Mesodermal cell (in vitro differentiated cells): ENCODE data around the gene COL19A1. TPM values are rescaled to one million over a fixed set of nuclear protein-coding genes. Genes with fewer than 3 reads are reported as not detected.
A peak's percentile ranks its signal among the peaks of the same experiment; 100 is the strongest.
"Not testable (repeated sequence)": the region's sequence is repeated elsewhere in the genome, so short reads cannot be mapped to it uniquely, and the experiment has no call there.

ENCODE experiments used
- H3K27ac ChIP-seq: 2 replicates; pipeline ENCODE4 v1.7.0; 2013; ENCODE audit warnings: mild to moderate bottlenecking, low read depth, low read length, moderate library complexity; ENCODE audit not compliant: severe bottlenecking
- H3K36me3 ChIP-seq: 2 replicates; pipeline ENCODE4 v1.7.1; 2013; ENCODE audit warnings: mild to moderate bottlenecking, low read length, moderate library complexity; ENCODE audit not compliant: control insufficient read depth, insufficient read depth
- H3K4me1 ChIP-seq: one replicate; pipeline ENCODE4 v1.7.1; 2013; ENCODE audit warnings: mild to moderate bottlenecking, low read length; ENCODE audit not compliant: insufficient read depth, control insufficient read depth, poor library complexity, severe bottlenecking
- H3K4me3 ChIP-seq: 2 replicates; pipeline ENCODE4 v1.7.0; 2013; ENCODE audit warnings: low read length, control low read depth, mild to moderate bottlenecking; ENCODE audit not compliant: insufficient read depth, poor library complexity, severe bottlenecking; ENCODE audit errors: extremely low read depth
- H3K9me3 ChIP-seq: 2 replicates; pipeline ENCODE4 v1.7.1; 2013; ENCODE audit warnings: mild to moderate bottlenecking, low read length, moderate library complexity; ENCODE audit not compliant: control insufficient read depth
- WGBS, 2 experiments: methylation state at CpG; one replicate each; pipeline ENCODE4 v1.1.5; 2013; ENCODE audit warnings: missing lambda C conversion rate in 2 of 2; ENCODE audit not compliant: insufficient coverage in 2 of 2; 5-methylcytosine and 5-hydroxymethylcytosine counted together
- polyA plus RNA-seq, 2 experiments: library from polyadenylated mRNA; stranded (reverse); fragments of 50-300 nt; gene quantifications; one replicate each; pipeline ENCODE4 v1.2.3, GENCODE V29; 2013

COL19A1 gene
- polyA plus RNA-seq (2013, experiment 1 of 2): 0.81 TPM
- 0.56 TPM for polyA plus RNA-seq (2013, experiment 2 of 2)

DNA sequence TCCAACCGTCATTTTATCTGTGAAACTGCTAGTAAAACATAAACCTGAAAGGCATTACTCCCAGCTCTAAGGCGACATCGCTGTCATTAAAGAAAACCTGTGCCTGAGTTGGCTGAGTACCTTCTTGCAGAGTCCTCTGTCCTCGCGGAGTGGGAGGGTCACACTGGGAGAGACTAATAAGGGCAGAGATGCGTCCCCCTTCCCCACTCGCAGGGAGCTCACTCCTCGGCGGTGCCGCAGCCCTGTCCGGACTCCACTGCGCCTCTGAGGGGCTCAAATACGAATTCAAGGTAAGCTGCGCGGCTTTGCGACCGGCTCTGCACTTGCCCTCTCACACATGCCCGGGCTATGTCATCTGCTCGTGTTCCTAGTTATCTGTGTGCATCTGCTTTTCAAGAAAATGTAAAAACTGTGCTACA, at the start of gene COL19A1:
Gene COL19A1 (plus strand): TSS at position 206 of the 419 bp plus-strand sequence. CDS start 13,012 bp downstream, outside the sequence.
- 1 to 4% methylated on average over 13 to 16 of the region's 19 CpGs for WGBS, 2 experiments
- Histone ChIP-seq H3K36me3 (no peaks in the 10 kb centered on the region), H3K27ac (no peak within 1 kb of the TSS), H3K4me3 (peak within 1 kb of the TSS; percentile 52), H3K9me3 (no peaks in the 10 kb centered on the region), H3K4me1 (no peaks in the 10 kb centered on the region)

DNA sequence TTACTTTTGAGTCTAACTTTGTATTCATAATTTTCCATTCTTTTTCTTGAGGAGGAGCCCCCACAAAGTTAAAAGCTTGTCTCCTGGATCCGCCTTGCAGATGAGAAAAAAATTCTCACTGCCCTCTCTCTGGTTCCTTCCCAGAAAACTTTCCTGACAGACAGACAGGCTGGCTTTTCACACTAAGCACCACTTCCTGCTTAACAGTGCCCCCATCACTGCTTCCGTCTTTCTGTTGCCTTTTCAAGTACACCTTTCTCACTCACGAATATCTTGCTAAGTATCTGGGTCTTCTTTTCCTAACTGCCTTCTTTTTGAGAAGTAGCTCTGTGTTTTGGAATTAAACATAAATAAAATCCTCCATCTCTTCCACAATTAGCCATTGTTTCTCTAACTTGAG, 49.8 kb upstream of the COL19A1 start:
- no peaks in the 10 kb centered on the region for H3K36me3 ChIP-seq
- H3K27ac ChIP-seq: no peak overlapping the region
- H3K4me1 ChIP-seq: peaks cover 6% of the 10 kb centered on the region
- 6 to 75% methylated on average over 2 of the region's 3 CpGs for WGBS, 2 experiments
- H3K9me3 ChIP-seq: no peaks in the 10 kb centered on the region
- H3K4me3 ChIP-seq: no peak overlapping the region

DNA sequence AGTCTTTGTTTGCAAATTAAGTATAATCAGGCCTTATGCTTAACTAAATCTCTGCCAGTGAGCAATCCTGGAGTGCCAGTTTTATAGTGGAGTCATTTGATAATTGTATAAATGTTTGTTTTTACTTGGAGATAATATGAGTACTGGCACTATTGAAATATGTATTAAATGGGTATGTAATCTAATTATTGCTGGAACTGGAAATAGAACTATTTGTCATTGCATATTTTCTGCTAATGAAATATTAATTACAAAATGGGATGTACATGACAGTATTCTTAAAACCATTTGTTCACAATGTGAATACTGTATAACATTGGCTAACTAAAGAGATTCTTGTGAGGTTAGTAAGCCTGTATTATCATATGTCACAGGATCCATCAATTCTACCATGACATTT, 49.0 kb upstream of the COL19A1 start:
- Histone ChIP-seq H3K4me1 (peaks cover 6% of the 10 kb centered on the region), H3K36me3 (no peaks in the 10 kb centered on the region), H3K4me3 (no peak overlapping the region), H3K27ac (no peak overlapping the region), H3K9me3 (no peaks in the 10 kb centered on the region)

DNA sequence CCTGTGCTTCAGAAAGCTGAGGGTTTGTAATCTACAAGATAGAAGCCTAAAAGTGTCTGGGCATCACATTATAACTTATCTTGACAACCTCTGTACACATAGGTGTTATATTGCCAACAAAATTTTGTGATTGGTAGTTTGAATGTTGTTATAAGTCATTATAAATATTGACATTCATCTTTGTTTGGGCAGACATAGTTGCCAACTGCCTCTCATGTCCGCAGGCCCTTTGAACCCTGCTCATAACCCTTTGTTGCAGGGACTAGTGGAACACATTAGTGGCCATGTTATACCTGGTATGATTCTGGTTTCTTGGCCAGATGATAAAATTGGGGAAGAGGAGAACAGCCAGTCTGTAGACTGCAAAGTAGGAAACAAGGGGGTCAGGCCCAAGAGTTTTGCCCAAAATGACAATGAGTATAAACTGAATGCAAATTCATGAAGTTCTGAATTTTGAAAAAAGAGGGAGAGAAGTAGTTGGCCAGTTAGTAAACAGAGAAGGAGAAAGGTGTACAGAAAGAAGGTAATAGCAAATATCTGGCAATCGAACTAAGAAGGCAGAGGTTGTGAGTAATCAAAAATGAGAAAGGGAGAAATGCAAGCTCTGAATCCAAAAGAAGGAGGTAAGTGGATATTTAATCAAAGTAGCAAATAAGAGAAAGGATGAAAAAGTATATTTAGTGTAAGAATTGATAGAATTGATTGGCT, 48.0 kb upstream of the COL19A1 start:
- no peak overlapping the region for H3K27ac ChIP-seq
- WGBS, 2 experiments: 93 to 100% methylated on average over 1 to 2 of the region's 2 CpGs
- no peak overlapping the region for H3K4me3 ChIP-seq
- no peaks in the 10 kb centered on the region for H3K36me3 ChIP-seq
- no peaks in the 10 kb centered on the region for H3K9me3 ChIP-seq
- H3K4me1 ChIP-seq: peaks cover 6% of the 10 kb centered on the region

DNA sequence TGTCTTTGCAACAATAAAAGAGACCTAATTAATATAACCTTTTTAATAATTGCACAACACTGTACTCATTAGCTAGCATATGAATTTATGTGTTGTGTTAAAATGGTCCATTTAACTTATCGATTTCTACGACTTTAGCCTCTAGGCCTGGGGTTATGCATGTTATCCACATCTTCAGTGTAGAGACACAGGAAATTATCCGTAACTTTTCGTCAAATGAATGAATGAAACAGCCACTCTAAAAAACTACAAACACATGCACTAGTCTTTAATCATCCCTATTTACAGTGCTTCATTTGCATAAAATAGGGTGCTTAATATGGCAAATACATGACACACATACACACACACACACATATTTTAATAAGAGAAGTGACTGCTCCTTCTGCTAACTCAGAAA, 47.2 kb upstream of the COL19A1 start:
- Histone ChIP-seq H3K36me3 (no peaks in the 10 kb centered on the region), H3K4me3 (no peak overlapping the region), H3K27ac (no peak overlapping the region), H3K4me1 (peaks cover 6% of the 10 kb centered on the region), H3K9me3 (no peaks in the 10 kb centered on the region)
- WGBS, 2 experiments: 94 to 100% methylated on average over 1 to 2 of the region's 4 CpGs

DNA sequence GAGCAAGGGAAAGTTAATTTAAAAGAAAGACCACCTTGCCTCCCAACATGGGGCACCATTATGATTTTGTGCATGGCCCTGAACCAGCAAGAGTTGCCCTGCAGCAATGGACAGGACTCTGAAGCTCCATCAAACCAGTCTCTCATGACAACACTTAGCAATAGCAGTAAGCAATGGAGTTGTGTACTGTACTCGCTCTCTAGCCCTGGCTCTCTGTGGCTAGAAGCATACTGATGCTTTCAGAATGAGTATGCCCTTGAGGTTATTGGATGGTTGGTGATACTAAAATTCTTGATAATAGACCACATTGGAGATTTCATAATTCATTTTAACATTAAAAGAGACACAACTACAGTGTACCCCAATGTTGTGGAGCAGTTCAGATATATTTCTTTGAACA, 46.3 kb upstream of the COL19A1 start:
- Histone ChIP-seq H3K27ac (no peak overlapping the region), H3K36me3 (no peaks in the 10 kb centered on the region), H3K4me1 (peaks cover 6% of the 10 kb centered on the region), H3K4me3 (no peak overlapping the region), H3K9me3 (no peaks in the 10 kb centered on the region)
- no CpG with 5 or more reads among the region's 1 CpG for WGBS, 2 experiments

DNA sequence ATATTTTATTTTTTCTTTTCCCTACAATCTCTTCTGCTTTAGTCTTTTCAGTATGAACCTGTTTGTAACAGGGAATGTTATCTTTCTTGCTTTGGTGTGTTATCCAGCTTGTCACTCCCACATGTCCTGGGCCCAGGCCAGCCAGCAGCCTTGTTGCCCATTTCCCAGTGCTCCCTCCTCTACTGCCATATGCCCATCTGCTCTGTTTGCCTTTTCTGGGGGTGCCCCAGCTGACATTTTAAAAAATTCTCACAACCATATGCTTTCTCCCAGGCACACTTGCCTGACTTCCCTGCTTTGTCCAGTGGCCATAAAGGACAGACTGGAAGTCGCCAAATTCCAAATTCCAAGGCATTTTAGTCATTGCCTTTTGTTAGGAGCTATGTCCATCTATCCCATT, 45.9 kb upstream of the COL19A1 start:
- Histone ChIP-seq H3K4me1 (peaks cover 6% of the 10 kb centered on the region), H3K9me3 (no peaks in the 10 kb centered on the region), H3K36me3 (no peaks in the 10 kb centered on the region), H3K27ac (no peak overlapping the region), H3K4me3 (no peak overlapping the region)
- WGBS, 2 experiments: 80 to 88% methylated on average over 1 of the region's 1 CpG

DNA sequence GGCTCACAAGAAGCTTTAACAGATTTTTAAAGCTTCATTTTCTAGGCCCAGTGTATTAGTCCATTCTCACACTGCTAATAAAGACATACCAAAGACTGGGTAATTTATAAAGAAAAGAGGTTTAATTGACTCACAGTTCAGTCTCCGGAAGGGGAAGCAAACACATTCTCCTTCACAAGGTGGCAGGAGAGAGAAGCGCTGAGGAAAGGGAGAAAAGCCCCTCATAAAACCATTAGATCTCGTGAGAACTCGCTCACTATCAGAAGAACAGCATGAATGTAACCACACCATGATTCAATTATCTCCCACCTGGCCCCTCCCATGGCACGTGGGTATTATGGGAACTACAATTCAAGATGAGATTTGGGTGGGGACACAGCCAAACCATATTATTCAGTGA, 42.0 kb upstream of the COL19A1 start:
- not testable (repeated sequence) for H3K4me3 ChIP-seq, H3K36me3 ChIP-seq, H3K9me3 ChIP-seq, H3K4me1 ChIP-seq, H3K27ac ChIP-seq
- WGBS, 2 experiments: no CpG with 5 or more reads among the region's 5 CpGs

DNA sequence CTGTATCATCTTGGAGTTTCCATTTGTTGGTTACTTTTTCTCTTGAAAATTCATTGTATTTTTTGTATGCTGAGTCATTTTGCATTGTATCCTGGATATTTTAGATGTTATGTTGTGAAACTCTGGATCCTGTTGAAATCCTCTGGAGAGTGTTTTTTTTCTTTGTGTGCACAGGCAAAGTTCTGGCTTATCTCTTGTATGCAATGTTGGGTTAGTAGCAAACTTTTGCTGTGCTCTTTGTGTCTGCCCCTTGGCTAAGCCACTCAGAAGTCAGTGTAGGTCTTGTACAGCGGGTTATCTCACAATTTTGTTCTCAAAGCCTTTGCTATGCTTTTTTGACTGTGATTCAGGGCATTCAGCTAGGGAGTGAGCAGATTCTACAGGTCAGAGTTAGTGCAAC, 40.5 kb upstream of the COL19A1 start:
- Histone ChIP-seq H3K36me3 (no peaks in the 10 kb centered on the region), H3K4me1 (peaks cover 10% of the 10 kb centered on the region), H3K4me3 (no peak overlapping the region), H3K9me3 (no peaks in the 10 kb centered on the region), H3K27ac (no peak overlapping the region)
- WGBS, 2 experiments: 80 to 100% methylated on average over 1 of the region's 1 CpG

DNA sequence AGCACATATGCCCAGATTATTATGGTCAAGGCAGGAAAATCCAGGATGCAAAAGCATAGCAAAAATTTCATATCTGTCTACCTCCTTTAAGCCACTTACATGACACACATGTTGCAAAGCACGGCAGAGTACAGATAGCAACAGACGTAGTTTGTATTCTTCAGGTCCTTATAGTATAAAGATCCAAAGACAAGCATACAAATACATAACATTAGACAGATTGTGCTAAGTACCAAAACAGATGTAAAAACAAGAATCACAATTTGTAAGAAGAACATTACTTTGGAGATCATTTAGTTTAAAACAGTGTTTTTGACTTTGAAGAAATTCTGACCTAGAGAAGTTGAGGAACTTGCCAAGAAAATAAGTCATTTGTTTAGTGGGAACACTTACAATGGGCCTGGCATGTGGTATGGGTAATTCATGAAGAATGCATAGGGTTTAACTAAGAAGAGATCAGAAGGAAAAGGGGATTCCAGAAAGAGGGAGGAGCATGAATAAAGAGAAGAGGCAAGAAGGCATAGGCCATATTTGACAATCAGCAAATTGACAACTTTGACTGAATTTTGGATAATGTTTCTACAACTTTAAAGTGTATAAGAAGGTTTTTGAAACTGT, 39.0 kb upstream of the COL19A1 start:
- H3K4me3 ChIP-seq: no peak overlapping the region
- H3K27ac ChIP-seq: no peak overlapping the region
- no CpG with 5 or more reads among the region's 2 CpGs for WGBS, 2 experiments
- H3K9me3 ChIP-seq: no peaks in the 10 kb centered on the region
- peaks cover 10% of the 10 kb centered on the region for H3K4me1 ChIP-seq
- no peaks in the 10 kb centered on the region for H3K36me3 ChIP-seq

DNA sequence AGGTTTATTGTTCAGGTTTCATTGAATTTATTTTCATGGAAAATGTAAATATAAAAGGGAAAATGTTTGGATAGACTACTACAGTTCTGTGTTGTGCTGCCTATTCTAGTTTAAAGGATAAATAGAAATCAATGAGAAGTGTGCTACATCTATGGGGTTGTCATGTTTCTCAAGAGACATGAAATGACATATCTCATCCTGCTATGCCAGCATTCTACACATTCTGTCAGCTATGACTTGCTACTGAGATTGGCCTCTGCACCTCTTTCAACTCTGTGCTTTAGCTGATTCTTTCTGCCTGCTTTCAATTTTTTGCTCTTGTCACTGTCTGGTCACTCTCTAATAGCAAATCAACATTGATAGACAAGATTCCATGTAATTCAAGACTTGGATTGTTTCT, 33.8 kb upstream of the COL19A1 start:
- Histone ChIP-seq H3K9me3 (no peaks in the 10 kb centered on the region), H3K4me1 (peaks cover 4% of the 10 kb centered on the region), H3K36me3 (no peaks in the 10 kb centered on the region), H3K4me3 (no peak overlapping the region), H3K27ac (no peak overlapping the region)
